ENCODE measurements around the gene SMIM3.

DNA sequence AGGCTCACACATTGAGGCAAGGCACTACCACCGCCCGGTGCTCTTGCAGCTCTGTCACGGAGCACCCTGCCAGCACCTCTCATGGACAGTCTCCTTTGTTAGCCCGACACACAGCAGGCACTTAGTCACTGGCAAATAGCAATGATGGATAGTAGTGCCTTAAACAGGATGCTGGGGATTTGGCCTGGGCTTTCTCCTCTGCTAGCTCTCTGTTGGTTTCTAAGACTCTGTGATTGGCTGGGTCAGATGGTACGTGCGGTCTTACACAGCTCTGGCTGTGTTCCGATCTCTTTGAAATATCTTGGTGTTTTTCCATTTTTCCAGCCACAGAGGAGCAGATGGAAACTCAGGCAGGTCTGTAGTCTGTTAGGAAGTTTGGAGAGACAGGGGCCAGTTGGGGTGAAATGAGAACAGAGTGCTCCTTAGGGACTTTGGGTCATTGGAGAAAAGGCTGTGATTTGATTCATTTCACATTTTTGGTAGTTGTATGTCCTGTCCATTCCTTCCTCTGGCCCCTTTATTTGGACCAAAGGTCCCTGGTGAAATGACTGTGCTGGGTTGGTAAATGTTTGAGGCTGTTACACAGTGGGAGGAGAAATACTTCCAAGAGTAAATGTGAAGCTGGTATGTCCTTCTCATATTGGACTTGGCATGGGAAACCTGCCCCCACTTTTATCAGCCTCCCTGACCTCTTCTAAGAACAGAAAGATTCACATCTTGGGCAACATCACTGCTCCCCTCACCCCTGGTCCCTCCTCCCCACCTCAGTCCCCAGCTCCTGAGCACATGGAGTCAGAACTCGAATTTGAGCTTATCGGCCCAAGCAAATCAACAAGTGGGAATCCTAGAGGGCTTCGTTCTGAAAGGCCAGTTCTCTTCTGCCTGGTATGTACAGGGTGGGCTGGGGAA is 3.4 kb downstream of the SMIM3 start:
- TF ChIP-seq, protein P1, sequence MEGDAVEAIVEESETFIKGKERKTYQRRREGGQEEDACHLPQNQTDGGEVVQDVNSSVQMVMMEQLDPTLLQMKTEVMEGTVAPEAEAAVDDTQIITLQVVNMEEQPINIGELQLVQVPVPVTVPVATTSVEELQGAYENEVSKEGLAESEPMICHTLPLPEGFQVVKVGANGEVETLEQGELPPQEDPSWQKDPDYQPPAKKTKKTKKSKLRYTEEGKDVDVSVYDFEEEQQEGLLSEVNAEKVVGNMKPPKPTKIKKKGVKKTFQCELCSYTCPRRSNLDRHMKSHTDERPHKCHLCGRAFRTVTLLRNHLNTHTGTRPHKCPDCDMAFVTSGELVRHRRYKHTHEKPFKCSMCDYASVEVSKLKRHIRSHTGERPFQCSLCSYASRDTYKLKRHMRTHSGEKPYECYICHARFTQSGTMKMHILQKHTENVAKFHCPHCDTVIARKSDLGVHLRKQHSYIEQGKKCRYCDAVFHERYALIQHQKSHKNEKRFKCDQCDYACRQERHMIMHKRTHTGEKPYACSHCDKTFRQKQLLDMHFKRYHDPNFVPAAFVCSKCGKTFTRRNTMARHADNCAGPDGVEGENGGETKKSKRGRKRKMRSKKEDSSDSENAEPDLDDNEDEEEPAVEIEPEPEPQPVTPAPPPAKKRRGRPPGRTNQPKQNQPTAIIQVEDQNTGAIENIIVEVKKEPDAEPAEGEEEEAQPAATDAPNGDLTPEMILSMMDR (IDR thresholded peaks at IDR 0.05; ENCODE audit: insufficient read depth, low read length, poor library complexity, severe bottlenecking), result no peak
- TF ChIP-seq EZH2phosphoT487 (conservative IDR thresholded peaks at IDR 0.05; ENCODE audit: low read length), result no peak
